Umbilical cord (tissue), 2 donors: ENCODE results near the gene DDX20. TPM values are rescaled to one million over a fixed set of nuclear protein-coding genes. Genes with fewer than 3 reads are reported as not detected.

Experiments used
- DNase-seq: peaks from one replicate; pipeline ENCODE4 v3.0.0-alpha.2; 2015; ENCODE audit warnings: low spot score
- total RNA-seq: library from RNA; depleted of rRNA; stranded (reverse); fragments of >200 nt; gene quantifications from one replicate; pipeline ENCODE4 v1.2.3, GENCODE V29; 2014; ENCODE audit warnings: low replicate concordance; ENCODE audit not compliant: insufficient read depth

DDX20 gene
- total RNA-seq = 16.9 TPM

DNA sequence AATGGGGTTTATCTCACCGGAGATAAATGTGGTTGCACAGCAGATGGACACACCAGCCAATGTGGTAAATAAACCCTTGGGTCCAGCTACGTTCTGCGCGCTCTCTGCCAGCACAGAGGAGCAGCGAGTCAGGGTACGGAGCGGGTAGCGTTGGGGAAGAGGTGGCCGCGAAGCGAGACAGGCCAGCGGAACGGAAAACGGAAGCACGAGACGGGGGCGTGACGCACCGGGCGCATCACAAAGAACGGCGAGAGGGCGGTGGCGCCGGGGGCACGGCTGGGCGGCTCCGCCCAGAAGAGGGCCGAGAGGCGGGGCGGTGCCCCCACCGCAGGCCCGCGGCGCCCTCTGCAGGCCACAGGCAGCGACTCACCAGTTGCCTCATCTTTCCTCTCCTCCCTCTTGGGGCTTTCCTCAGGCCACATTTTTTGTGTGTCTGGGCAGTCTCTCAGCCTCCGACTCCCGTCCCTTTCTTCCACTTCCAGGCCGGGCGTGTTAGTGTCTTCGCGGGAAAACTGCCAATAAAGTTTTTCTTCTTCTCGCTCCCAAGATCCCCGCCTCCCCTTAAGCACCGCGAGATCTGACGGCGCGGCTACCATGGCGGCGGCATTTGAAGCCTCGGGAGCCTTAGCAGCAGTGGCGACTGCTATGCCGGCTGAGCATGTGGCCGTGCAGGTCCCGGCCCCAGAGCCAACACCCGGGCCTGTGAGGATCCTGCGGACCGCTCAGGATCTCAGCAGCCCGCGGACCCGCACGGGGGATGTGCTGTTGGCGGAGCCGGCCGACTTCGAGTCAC lies at the start of gene DDX20:
TSS of gene DDX20 (plus strand) at position 571 of the 793 bp plus-strand sequence. CDS start at position 595, 24 bp downstream.
- DNase-seq = peak; percentile 99

DNA sequence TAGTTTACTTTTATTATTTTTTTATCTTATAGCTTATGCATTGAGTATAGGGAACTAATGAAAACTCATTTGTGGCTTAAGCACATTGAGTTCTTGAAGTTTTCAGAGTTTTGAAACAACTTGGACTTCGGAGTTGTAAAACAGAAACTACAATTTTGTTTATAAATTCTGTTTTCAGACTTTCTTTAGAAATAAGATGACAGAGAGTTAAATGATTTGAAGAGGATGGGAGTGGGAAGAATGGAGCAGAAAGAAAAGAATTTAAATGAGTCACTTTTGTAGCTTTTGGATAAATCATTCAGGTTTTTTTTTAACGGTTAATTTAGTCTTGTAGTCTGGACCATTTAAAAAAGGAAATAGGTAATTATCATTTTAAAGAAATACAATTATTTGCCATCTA lies 48.8 kb upstream of the DDX20 start:
- DNase-seq = no peak

- DNase-seq = no peak
Observed at GRCh38 chr1:111707906-111708305, 47.8 kb upstream of the DDX20 start.

- no peak for DNase-seq
Observed at GRCh38 chr1:111709986-111710385, 45.7 kb upstream of the DDX20 start.

DNA sequence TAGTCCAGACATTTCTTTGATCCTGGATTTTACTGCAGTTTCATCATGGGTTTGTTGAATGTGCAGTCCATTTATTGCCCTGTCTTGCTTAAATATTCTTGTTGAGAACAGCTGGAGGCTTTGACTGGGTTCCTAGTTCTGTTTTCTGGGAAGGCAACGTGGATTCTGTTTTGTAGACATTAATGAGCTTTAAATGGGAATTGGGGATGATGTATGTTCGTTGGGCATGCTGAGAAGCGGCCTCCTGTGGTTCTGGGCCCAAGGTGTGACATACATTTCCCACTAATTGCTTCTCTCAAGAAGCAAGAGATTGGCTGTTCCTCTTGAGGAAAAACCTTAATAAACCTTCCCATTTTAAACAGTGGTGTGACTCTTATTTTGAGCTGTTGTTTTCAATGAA lies 39.4 kb upstream of the DDX20 start:
- peak; percentile 64 for DNase-seq

- DNase-seq = no peak
Observed at GRCh38 chr1:111717450-111717849, 38.3 kb upstream of the DDX20 start.

DNA sequence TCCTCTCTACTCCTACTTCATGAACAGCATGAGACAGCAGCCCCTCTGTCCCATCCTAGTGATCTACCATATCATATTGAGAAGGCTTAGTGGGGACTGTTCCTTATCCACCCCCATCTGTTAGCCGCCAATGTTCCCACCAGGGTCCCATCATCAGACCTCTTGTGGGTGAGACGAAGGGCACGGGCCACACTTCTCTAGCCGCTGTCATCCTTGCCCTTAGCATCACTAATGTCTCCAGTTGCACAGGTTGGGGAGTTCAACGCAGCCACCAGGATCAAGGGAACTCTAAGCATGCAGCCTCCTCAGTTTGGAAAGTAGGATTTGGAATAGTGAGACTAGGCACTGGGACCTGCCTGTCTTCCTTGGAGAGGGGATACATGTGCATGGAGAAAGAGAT lies 36.6 kb upstream of the DDX20 start:
- no peak for DNase-seq

DNA sequence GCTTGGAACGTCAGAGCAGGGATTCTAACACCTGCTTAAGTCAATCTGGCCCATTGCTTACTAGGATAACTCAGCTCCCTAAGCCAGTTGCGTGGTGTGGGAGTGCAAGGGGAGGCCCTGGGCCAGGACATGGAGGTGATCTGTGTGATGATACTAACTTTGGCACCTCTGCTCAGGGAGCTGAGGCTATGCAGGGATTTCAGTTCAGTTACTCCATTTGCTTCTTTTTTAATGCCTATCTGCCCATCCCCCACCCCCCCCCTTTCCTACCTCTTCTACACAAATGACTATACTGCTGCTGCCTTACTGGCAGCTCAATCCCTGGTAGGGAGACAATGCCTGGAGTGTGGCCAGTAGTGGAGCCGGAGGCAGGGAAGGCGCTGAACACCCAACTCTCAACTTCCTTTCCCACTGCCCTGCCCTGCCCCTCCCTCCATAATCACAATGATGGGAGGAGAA lies 36.0 kb upstream of the DDX20 start:
- peak; percentile 25 for DNase-seq

DNA sequence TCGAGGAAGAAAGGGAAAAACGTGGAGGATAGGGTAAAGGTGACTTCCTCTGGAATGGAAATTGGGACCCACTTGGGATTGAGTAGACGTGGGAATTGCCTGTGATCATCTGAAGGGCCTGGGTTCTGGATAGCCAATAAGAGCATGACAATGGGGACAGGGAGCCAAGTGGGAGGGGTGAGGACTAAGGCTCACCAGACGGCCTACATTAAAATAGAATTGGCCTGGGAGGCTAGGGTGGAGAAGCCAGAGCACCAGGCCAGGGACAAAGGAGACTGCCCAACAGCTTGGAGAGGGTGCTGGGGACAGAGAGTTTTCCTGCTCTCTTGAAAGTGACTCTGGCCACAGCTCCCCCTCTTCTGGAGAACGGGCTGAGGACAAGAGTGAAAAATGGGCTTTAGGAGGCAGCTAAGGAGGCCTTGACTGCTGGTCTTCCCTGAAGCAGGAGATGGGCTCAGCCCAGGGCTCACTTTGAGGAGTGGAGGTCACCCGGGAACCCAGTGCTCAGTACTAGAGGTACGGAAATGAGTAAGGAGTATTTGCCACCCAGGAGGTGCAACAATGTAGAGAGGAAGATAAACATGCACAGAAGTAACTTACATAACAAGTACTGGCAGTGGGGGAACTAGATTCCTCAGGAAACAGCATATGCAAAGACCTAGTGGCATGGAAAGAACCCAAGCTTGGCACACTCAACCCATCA lies 35.3 kb upstream of the DDX20 start:
- no peak for DNase-seq

- DNase-seq = no peak
Observed at GRCh38 chr1:111720977-111721786, 34.5 kb upstream of the DDX20 start.

DNA sequence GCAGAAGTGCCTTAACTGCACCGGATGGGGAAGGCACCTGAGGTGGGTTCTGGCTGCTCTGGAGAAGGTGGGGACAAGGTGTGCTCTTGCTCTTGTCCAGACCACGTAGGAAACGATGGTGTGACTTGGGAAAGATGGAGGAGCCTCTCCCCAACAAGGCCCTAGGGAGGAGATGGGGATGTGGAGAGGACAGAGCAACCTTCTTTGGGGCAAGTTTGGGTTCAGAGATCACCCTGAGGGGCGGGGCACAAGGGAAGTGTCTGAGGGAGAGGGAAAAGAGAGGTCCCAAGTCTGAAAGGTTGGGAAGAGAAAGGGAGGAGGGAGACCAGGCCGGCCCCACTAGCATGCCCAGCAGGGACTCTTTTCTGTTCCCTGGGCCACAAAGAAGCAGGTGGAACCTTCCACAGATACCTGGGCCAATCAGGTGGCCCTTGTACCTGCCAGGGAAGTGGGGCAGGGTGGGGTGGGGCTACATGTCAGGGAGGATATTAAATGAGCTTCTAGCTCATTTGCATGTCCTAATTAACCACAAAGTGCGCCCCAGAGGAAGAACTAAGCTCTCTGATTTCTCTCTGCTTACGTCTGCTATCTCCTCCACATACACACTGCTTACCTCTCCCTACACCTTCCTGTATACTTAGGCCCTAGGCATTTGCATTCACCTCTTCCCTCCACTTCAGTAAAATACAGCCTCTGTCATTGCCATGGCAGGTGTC lies 32.5 kb upstream of the DDX20 start:
- no peak for DNase-seq

GRCh38 chr1:111723871-111724270 lies 31.8 kb upstream of the DDX20 start:
- no peak for DNase-seq

- peak; percentile 46 for DNase-seq
Observed at GRCh38 chr1:111725192-111725591, 30.5 kb upstream of the DDX20 start.

DNA sequence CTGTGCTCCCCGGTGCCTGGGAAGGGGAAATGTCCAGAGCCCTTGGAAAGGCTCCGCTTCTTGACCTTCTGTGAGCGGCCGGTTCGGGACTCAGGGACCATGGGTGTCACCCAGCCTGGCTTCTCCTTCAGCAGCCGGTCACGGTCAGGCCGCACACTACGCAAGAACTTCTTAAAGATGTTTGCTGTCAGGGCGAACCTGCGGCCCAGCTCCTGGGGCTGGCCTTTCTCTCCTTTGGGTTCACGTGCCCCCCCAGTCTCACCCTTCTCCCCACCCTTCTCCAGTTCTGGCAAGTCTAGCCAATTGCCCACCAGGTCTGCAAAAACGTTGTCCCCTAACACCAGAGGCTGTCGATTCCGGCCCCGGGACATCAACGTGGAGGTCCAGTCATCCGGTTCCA lies 28.6 kb upstream of the DDX20 start:
- DNase-seq = no peak

- no peak for DNase-seq
Observed at GRCh38 chr1:111729271-111729921, 26.3 kb upstream of the DDX20 start.

GRCh38 chr1:111729946-111730681 lies 25.6 kb upstream of the DDX20 start:
- DNase-seq = no peak

DNA sequence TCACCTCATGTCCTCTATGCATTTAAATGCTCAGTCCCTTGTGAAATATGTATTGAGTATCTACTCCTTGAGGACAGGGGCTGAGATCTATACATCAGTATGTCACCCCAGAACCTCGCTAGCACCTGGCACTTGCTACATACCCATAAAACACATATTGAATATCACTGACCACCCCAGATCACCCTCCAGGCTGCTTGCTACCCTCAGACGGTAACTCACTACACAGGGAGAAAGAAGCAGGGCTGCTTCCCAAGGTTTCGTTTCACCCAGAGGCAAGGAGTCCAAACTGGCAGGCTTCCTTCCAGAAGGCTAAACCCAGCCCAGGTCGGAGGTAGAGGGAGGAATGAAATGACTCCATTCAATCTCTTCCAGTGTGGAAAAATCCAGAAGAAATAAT lies 25.0 kb upstream of the DDX20 start:
- DNase-seq = no peak

DNA sequence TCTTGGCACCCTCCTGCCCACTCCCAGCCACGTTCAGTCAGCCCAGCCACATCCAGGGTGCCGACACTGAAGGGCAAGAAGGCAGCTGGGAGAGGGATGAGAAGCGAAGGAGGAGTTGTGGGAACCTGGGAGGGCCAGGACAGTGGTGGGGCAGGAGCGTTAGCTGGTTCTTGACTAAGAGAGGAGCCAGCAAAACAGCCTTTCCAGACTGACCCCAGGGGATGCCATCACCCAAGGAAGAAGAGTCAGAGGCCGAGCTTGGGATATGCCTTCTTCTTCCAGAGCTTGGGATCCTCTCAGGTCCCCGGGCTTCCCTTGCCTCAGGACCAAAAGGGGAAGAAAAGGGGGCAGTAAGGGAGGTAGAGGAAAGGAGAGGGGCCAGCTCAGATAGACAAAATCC lies 23.7 kb upstream of the DDX20 start:
- no peak for DNase-seq

GRCh38 chr1:111732718-111733117 lies 23.0 kb upstream of the DDX20 start:
- no peak for DNase-seq
